DMS79 treated with DMSO at 0.1 percent for 48 hours (cell line): Measurements from ENCODE around the gene CATSPER1.

Experiments used
- DNase-seq: peaks from one replicate; lab custom pipeline; 2025; lab: John Stamatoyannopoulos, UW

Gene CATSPER1

GRCh38 chr11:65968600-65969482, 57.4 kb downstream of the CATSPER1 start:
- no peak for DNase-seq

GRCh38 chr11:65967329-65967934, 58.8 kb downstream of the CATSPER1 start:
- no peak for DNase-seq
